IPS DF 19.7 (cell line): ENCODE measurements around the gene BTBD19.
"Not testable (repeated sequence)": the region's sequence is repeated elsewhere in the genome, so short reads cannot be mapped to it uniquely, and the experiment has no call there.

Experiments
- DNase-seq: peaks from one replicate; pipeline ENCODE4 v3.0.0-alpha.2; 2013; ENCODE audit warnings: low read depth, low spot score

Gene BTBD19, protein sequence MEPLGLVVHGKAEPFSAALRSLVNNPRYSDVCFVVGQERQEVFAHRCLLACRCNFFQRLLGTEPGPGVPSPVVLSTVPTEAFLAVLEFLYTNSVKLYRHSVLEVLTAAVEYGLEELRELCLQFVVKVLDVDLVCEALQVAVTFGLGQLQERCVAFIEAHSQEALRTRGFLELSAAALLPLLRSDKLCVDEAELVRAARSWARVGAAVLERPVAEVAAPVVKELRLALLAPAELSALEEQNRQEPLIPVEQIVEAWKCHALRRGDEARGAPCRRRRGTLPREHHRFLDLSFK

DNA sequence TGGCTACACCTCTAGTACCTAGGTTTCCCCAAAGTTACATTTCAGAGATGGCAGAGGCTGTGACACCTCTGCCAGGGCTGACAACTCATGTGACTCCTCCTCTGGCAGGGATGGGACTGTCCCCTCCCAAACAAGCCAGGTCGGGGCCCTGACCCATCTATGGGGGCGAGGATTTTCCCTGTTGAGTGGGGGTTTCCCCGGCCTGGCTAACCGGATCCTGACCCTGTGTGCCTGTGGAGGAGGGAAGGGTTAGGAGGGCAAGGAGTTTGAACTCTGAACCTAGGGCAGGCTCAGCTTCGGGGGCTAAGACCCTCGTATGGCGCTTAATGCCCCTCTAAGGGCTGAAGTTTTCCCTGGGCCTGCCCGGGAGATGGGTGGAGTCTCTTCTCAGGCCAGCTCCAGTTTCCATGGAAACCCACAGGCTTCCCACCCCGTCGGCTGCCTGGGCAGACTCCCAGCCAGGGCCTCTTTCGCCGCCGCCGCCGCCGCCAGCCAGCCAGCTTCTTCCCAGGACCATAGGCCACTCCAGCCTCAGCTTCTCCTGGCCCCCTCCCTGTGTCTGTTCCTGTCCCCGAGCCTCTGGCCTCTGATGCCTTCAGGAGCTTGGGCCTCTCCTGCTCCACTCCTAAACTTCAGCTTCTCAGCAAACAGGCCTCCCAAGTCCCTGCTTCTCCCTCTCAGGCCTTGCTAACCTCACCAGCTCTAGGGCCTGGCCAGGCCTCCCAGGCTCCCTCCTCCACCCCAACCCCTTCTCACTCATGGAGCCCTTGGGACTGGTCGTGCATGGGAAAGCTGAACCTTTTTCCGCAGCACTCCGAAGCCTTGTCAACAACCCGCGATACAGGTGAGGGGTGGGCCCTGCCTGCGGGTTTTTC, at the start of gene BTBD19:
Gene BTBD19, plus strand, starts transcription at position 461 of the 875 bp plus-strand sequence. Its CDS starts 298 bp downstream, at position 759.
- DNase-seq: no peak

DNA sequence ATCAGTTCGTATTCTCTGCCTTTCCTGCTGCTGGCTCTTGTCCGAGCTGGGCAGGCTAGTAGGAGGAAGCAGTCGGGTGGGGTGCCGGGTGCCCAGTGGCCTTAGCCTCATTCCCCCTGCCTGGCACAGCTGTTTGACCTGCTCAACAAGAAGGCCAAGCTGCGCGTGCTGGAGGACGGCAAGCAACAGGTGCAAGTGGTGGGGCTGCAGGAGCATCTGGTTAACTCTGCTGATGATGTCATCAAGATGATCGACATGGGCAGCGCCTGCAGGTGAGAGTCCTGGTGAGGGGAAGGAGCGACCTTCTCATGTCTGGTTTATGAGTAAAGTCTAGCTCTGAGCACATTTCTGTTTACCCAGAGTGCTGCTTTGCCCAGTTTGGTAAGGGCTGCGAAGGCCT, 49.2 kb upstream of the BTBD19 start:
- no peak for DNase-seq

DNA sequence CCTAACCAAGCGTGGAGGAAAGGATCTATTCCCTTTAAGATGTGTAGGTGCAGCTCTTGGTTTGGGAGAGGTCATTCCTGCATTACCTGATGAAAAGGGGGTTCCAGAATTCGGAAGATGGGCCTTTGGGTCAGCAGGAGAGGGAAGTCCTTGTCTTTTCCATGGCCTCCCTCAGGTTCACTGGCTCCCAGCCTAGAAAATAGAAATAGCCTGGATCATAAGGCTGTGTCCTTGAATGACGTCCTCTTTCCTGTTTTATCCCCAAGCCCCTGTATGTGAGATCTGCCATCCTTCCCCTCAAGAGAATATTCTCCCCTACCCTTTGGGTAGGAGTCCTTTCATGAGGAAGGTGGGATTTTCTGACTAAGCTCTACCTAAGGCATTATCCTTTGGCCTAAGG, 47.4 kb upstream of the BTBD19 start:
- DNase-seq: no peak

DNA sequence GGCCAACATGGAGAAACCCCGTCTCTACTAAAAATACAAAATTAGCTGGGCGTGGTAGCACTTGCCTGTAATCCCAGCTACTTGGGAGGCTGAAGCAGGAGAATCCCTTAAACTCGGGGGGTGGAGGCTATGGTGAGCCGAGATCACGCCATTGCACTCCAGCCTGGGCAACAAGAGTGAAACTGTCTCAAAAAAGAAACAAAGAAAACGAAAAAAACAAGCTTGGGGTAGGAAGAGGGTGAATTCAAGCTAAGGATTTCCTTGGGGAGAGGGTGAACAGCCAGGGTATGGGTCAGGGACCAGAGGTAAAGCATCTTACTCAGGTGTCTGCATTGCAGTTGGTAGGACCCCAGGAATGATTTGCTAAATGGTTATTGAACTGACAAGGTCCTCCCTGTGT, 41.9 kb upstream of the BTBD19 start:
- DNase-seq: not testable (repeated sequence)

DNA sequence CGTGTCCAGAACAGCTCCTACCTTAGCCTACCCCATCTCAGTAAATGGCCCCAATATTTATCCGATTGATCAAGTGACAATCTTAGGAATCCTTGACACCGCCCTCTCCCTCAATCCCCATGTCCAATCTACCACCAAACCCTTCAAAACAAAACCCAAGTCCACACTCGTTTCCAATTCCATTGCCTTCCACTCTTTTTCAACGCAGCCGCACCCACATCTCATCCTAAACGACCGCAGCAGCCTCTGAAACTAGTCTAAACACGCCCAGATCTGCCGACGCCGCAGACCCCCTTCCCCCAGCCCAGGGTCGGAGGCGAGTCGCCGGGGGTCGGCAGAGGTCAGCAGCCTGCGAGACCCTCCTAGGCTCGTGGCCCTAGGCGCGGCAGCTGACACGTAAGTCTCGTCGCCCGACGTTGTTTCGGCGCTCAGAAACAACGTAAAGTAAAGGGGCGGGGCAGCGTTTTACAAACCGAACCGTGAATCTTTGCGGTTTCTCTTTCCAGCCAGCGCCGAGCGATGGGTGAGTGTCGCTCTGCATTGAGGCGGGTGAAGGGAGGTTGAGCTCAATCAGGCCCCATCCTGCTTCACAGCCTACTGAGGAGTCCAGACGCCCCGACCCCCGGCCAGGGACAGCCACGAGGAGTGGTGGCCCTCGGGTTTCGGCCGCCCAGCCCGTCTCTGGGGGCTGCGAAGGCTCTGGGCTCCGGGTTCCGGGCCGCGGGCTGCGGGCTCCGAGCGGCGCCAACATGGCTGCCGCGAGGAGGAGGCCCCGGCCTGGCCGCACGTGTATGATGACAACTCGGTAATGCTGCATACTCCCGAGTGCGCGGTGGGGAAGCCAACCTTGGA, 33.0 kb upstream of the BTBD19 start, which contains the start of gene RPS8:
Gene RPS8, plus strand, starts transcription at position 463 of the 852 bp plus-strand sequence. Its CDS starts 57 bp downstream, at position 520.
- DNase-seq: peak; percentile 85

DNA sequence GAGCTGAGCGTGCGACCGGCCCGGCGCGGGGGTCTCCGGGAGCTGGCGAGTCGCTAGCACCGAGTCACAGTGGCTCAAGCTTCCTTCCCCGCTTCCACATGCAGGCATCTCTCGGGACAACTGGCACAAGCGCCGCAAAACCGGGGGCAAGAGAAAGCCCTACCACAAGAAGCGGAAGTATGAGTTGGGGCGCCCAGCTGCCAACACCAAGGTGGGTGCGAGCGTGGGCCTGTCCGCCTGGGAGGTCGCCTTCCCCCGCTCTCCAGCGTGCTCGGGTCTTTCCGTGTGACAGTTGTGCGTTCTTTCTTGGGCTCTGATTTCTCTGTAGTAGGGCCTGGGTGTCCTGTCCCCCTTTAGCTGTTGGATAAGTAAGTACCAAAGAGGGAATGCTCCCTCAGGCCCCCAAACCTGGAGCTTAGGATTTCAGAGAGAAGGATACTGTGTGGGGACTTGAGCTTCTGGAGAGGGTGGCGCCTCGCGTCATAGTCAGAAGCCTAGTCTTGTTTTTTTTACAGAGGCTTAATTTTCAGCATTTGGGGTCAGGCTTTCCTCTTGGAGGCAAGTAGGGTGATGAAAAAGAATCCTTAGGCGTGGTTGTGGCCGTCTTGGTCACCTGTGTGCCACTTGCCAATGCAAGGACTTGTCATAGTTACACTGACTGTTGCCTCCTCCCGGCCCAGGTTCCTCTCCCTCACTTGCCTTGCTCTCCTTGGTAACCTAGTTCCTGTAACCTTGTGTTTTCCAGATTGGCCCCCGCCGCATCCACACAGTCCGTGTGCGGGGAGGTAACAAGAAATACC, 32.2 kb upstream of the BTBD19 start:
- no peak for DNase-seq

DNA sequence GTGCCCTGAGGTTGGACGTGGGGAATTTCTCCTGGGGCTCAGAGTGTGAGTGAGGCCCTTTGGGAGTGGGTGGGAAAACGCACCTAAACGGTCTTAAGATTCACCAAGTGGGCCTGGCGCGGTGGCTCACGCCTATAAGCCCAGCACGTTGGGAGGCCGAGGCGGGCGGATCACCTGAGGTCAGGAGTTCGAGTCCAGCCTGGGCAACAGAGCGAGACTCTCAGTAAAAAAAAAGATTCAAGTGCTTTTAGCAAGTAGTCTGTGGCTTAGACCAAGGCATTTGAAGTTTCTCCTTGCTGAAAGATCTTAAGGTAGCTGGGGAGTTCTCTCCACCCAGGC, 31.6 kb upstream of the BTBD19 start:
- DNase-seq: no peak

DNA sequence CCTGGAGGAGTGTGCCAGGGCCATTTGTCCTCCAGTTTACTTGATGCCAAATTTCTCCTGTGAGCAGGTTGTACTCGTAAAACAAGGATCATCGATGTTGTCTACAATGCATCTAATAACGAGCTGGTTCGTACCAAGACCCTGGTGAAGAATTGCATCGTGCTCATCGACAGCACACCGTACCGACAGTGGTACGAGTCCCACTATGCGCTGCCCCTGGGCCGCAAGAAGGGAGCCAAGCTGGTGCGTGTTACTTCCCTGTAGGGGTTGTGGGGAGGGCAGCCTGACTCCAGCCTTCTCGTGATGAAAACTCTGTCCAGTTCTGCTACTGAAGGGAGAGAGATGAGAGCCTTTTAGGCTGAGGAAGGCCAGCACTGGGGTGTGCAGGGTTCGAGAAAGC, 30.8 kb upstream of the BTBD19 start:
- no peak for DNase-seq

DNA sequence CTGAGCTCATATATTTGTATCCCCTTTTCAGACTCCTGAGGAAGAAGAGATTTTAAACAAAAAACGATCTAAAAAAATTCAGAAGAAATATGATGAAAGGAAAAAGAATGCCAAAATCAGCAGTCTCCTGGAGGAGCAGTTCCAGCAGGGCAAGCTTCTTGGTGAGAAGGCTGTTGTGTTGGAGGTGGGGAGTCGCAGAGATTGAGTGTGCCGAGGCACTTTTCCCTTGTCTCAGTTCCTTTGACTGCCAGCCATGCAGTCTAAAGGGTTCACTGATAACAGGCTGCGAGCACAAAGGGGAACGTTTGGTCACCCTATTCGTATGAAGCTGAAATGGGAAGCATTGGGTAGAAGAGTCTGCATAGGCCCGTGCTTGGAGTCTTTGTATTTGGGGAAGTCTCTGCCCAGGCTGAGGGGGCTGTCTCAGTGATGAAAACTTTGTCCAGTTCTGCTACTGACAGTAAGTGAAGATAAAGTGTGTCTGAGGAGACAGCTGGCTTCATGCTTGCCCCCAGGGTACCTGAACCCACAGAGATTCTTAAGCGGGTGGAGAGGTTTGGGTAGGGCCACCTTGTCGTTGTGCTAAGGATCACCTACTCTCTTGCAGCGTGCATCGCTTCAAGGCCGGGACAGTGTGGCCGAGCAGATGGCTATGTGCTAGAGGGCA, 30.2 kb upstream of the BTBD19 start:
- no peak for DNase-seq

DNA sequence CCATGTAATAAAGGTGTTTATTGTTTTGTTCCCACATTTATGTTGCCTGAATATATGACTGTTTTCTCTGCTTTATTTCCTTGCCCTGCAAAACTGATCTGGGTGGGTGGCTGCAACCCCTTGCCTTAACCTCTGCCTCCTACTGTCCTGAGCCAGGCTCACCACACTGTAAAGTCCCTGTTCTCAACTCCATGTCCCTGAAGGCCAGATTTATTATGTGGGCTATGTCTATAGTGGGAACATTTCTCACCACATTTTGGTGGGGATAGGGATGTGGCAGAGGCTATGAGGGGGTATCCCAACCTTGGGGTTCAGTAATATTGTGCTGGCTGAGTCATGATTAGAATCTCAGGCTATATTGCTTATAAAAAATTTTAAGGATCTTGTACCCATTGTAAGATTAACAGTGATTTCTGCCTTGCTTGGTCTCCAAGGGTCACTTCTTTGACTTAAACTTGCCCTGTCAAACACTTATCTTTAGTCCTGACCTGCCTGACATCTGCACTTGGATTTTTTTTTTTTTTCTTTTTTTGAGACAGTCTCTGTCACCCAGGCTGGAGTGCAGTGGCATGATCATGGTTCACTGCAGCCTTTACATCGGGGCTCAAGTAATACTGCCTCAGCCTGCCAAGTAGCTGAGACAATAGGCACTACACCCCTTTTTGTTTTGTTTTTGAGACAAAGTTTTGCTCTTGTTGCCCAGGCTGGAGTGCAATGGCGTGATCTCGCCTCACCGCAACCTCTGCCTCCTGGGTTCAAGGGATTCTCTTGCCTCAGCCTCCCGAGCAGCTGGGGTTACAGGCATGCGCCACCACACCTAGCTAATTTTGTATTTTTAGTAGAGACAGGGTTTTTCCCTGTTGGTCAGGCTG, 29.4 kb upstream of the BTBD19 start:
- DNase-seq: no peak

DNA sequence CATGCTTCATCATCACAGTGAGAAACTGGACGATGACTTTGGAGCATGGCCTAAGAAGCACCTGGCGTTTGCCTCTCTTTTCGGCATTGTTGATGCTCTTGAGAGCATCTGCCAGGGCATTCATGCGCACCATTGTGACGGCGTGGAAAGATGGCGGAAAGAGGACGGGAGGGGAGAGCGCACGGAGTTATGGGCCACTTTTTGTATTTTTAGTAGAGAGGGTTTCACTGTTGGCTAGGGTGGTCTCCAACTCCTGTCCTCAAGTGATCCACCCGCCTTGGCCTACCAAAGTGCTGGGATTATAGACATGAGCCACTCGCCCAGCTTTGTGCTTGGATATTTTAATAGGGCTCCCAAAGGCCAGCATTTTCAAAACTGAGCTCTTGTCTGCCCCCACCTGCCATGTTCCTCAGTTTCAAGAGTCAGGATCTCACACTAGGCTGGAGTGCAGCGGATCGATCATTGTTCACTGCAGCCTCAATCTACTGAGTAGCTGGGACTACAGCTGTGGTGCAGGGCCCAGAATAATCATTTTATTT, 27.7 kb upstream of the BTBD19 start:
- no peak for DNase-seq

DNA sequence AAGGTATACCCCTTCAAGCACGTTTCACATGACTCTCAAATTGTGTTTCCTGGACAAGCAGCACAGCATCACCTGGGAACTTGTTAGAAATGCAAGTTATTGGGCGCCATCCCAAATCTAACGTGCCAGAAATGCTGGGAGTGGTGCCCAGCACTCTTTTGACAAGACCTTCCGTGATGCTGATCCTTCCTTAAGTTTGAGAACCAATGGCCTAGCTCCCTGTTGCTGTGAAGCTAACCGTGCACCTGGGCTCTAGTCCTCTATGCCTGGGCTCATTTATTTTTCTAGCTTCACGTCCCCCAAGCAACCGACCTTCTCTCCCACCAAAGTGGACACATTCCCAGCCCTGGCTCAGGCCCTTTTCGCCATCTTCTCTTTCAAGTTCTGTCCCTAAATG, 24.6 kb upstream of the BTBD19 start:
- DNase-seq: no peak

DNA sequence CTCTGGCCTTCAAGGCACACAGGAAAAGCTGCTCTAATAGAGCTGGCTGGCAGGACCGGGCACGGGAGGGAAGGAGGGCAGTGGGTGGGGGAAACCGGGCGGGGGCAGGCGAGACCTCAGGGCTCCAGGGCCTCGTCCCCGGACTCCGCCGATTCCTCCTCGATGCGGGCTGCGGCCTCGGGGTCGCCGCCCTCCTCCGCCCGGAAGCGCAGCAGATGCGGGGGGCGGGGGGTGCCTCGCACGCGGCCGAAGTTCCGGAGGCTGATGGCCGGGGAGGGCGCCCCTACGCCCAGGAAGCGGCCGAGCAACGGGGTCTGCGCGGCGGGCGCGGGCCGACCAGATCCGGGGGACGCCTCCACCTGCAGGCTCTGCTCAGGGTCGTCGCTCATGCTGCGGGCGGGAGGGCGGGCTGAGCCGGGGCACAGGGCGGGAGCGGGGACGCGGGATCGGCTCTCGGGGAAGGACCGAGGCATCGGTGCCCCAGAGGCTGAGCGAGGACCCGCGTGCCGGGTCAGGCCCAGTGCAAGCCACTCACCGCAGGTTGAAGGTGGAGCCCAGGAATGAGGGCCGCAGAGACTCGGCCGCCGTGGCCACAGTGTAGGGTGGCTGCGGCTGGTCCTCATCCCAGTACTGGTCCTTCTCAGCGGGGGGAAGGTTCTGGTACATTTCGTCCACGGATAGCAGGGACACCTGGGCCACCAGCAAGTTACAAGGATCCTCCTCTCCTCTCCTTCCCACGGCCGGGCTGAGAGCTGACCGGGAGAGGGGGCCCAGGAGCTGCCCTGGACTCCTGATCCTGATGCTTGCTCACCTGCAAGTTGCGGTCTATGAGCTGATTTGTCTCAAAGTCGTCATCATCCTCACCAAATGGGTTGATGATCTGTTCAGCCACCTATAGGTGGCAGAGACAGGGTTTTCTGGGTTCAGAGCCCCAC, 24.0 kb upstream of the BTBD19 start:
- DNase-seq: no peak

DNA sequence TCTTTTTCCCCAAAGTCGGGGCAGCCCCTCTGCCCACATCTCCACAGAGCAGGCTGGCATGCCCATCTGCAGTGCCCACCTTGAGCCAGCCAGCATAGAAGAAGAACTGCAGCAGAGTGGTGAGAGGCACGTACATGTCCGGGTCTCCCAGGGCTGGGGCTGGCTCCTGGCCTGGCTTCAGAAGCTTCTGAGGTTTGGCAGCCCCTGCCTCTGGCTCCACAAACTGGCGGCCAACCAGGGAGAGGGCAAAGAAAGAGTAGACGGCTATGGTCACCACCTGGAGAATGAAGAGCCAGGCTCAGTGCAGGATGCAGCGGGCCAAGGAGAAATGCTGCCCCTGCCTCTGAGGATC, 23.3 kb upstream of the BTBD19 start:
- no peak for DNase-seq

DNA sequence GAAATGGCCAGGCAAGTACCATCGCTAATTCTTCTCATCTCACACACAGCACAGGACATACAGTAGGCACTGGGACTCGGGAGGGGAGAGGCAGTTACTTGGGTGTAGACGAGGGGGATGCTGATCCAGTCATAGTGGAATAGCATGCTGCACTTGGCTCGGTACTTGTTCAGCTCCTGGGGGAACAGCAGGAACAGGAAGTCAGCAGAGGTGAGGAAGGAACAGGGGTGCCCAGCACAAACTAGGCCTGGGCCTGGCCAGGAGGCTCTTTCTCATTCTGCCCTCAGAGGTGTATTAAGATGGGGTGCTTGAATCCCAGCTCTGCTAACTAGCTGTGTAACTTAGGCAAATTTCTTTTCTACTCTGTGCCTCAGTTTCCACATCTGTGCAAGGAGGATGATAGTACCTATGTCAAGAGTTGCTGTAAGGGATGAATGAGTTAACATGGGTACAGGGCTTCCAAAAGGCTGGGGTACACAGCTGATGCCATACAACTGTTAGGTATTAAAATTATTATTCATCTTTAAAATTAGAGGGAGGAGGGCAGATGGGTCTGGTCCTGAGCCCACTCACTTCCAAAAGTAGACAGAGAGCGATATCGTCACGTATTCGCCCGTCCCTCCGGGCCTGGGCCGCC, 22.7 kb upstream of the BTBD19 start:
- no peak for DNase-seq

DNA sequence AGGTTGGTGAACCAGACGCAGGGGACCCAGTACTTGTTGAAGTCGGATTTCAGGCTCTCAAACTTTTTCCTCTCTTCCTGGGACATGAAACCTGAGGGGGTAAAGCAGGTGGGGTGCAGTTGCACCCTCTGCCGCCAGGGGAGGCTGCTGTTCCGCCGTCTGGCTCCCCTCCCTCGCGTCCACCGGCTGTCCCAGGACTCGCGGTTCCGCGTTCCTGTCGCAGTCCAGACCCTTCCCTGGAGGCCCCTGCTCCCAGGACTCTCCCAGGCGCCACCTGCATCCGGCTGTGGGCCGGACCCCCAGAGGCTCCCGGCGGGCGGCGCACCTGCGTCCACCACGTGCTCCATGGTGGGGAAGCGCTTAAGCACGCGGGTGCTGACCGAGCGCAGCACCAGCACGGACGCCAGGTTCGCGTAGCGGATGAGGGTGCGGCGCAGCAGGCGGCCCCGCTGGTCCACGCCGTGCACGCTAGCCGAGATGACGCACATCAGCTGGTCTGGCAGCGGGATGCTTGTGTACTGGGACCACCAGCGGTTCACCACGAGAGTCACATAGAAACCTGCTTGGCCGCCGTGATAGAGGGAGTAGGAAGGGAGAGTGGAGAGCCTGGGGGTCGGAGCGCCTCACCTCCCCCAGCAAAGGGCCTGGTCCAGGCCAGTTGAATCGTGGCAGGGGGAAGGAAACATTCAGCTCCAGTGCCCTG, 22.0 kb upstream of the BTBD19 start:
- DNase-seq: no peak

DNA sequence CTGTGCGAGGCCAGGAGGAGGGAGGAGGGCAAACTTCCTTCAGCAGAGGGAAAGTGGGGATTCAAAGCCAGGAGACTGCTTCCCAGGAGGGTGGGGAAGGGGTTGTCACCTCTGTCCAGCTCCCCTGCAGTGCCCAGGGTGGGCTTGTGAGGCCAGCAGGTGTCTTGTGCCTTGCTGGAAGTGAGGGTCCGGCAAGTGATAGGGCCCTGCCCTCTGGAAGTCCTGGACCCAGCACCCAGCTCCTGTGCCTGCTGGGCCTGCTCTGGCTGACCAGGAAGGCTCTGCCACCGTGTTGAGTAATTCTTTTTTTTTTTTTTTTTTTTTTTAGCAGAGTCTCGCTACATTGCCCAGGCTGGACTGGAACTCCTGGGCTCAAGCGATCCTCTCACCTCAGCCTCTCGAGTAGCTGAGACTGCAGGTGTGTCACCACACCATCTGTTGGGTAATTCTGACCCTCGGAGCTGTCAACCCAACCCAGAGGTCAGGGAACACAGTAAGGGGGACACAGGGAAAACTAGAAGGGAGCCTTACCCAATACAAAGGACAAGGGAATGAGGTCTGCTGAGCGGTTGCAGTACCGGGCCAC, 21.4 kb upstream of the BTBD19 start:
- DNase-seq: no peak
